Activated naive CD8-positive, alpha-beta T cell treated with anti-CD3 and anti-CD28 coated beads for 36 hours (primary cell): Measurements from ENCODE around the gene MAP3K1. TPM values are rescaled to one million over a fixed set of nuclear protein-coding genes. Genes with fewer than 3 reads are reported as not detected.
A peak's percentile ranks its signal among the peaks of the same experiment; 100 is the strongest.
"Not testable (repeated sequence)": the region's sequence is repeated elsewhere in the genome, so short reads cannot be mapped to it uniquely, and the experiment has no call there.

ENCODE experiments used
- DNase-seq: peaks from one replicate; pipeline ENCODE4 v3.0.0; 2021
- H3K27ac Mint-ChIP-seq: one replicate; pipeline ENCODE4 v1.8.0; 2022; ENCODE audit warnings: mild to moderate bottlenecking, moderate library complexity, mixed read lengths
- H3K27me3 Mint-ChIP-seq: one replicate; pipeline ENCODE4 v1.8.0; 2022; ENCODE audit warnings: mild to moderate bottlenecking, mixed read lengths
- H3K36me3 Mint-ChIP-seq: one replicate; pipeline ENCODE4 v1.8.0; 2021; ENCODE audit warnings: mild to moderate bottlenecking, mixed read lengths
- H3K4me1 Mint-ChIP-seq: one replicate; pipeline ENCODE4 v1.8.0; 2021; ENCODE audit warnings: mixed read lengths
- H3K4me3 Mint-ChIP-seq: one replicate; pipeline ENCODE4 v1.8.0; 2022; ENCODE audit warnings: mild to moderate bottlenecking, moderate library complexity, mixed read lengths
- H3K9me3 Mint-ChIP-seq: one replicate; pipeline ENCODE4 v1.8.0; 2022; ENCODE audit warnings: mixed read lengths
- total RNA-seq, 2 experiments: library from RNA; stranded (reverse); gene quantifications; one replicate each; pipeline ENCODE4 v1.2.3, GENCODE V29; 2021

The MAP3K1 gene
- total RNA-seq = 10 to 100 TPM; 10.1 to 10.6 TPM

GRCh38 chr5:56814963-56815657, at the start of gene MAP3K1:
MAP3K1 (plus strand) TSS chr5:56815549; CDS start chr5:56815574, 25 bp downstream.
- no peaks in the 10 kb centered on the region for H3K9me3 Mint-ChIP-seq
- H3K4me3 Mint-ChIP-seq = peak within 1 kb of the TSS; percentile 88
- DNase-seq = peak; percentile 77
- H3K27me3 Mint-ChIP-seq = peaks cover 3% of the 10 kb centered on the region
- peaks cover 3% of the 10 kb centered on the region for H3K36me3 Mint-ChIP-seq
- H3K4me1 Mint-ChIP-seq = peaks cover 37% of the 10 kb centered on the region
- H3K27ac Mint-ChIP-seq = peak within 1 kb of the TSS; percentile 85

DNA sequence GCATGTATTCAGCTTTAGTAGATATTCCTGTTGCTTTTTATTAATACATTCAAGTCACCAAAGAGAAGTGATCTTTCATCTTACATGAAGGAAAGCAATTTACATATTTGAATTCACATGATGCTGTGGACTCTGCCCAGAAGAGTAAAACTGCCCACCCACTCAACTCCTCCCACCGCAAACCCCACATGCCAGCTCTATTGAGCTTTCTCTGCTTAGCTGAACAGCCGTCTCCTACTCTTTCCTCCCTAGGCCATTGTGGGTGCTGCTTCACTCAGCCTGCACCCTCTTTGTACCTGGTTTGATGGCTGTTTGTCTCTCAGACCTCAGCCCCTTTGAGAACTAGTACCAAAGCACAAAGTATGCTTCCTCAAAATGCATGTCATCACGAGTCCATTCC, 48.4 kb upstream of the MAP3K1 start:
- Mint-ChIP-seq H3K27ac (no peak overlapping the region), H3K4me1 (peaks cover 5% of the 10 kb centered on the region), H3K27me3 (no peaks in the 10 kb centered on the region), H3K9me3 (no peaks in the 10 kb centered on the region), H3K36me3 (no peaks in the 10 kb centered on the region), H3K4me3 (no peak overlapping the region)
- no peak for DNase-seq

- Mint-ChIP-seq H3K9me3 (no peaks in the 10 kb centered on the region), H3K27ac (no peak overlapping the region), H3K4me1 (no peaks in the 10 kb centered on the region), H3K27me3 (no peaks in the 10 kb centered on the region), H3K36me3 (no peaks in the 10 kb centered on the region), H3K4me3 (no peak overlapping the region)
- no peak for DNase-seq
Measured at GRCh38 chr5:56769875-56770604, 45.3 kb upstream of the MAP3K1 start.

DNA sequence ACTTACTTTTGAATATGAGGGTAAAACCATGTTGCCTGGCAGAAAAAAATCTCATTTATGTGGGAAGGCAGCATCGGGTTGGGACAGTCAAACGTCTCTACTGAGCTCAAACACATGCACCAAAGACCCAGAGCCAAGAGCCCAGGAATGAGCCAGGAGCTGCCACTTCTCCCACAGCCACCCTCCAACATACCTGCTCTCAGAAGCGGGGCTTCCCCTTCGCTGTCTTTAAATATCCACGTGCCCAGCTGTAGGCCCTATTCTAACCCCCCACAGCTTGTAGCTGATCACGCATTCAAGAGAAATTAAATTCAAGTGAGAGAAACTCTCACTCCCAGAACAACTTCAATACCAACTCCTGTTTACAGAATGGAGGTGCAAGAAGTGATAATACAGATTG, 42.6 kb upstream of the MAP3K1 start:
- DNase-seq = no peak
- no peak overlapping the region for H3K27ac Mint-ChIP-seq
- H3K9me3 Mint-ChIP-seq = no peaks in the 10 kb centered on the region
- no peaks in the 10 kb centered on the region for H3K36me3 Mint-ChIP-seq
- no peaks in the 10 kb centered on the region for H3K4me1 Mint-ChIP-seq
- H3K4me3 Mint-ChIP-seq = no peak overlapping the region
- no peaks in the 10 kb centered on the region for H3K27me3 Mint-ChIP-seq

DNA sequence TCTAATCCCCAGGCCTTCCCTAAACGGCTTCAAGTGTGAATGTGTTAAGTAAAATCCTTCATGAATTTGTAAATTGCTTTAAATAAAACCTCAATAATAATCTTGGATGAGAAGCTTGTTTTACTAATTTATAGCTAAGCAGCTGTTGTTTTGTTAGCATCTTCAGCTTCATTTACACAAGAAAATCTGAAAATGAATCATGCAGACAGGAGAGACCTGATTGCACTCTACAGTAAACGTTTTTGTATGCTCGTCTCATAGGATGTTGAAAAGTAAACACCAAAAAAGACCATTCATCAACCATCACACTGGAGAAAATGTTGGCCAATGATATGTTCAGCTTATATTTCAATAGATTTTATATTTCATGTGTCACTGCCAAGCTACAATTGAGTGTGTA, 40.4 kb upstream of the MAP3K1 start:
- no peak overlapping the region for H3K4me3 Mint-ChIP-seq
- H3K27ac Mint-ChIP-seq = no peak overlapping the region
- peaks cover 7% of the 10 kb centered on the region for H3K9me3 Mint-ChIP-seq
- H3K36me3 Mint-ChIP-seq = no peaks in the 10 kb centered on the region
- no peaks in the 10 kb centered on the region for H3K4me1 Mint-ChIP-seq
- no peaks in the 10 kb centered on the region for H3K27me3 Mint-ChIP-seq
- no peak for DNase-seq

- H3K4me1 Mint-ChIP-seq, H3K36me3 Mint-ChIP-seq, DNase-seq, H3K4me3 Mint-ChIP-seq, H3K27me3 Mint-ChIP-seq, H3K27ac Mint-ChIP-seq: not testable (repeated sequence)
- H3K9me3 Mint-ChIP-seq = peaks cover 10% of the 10 kb centered on the region
Measured at GRCh38 chr5:56776212-56776846, 39.0 kb upstream of the MAP3K1 start.

DNA sequence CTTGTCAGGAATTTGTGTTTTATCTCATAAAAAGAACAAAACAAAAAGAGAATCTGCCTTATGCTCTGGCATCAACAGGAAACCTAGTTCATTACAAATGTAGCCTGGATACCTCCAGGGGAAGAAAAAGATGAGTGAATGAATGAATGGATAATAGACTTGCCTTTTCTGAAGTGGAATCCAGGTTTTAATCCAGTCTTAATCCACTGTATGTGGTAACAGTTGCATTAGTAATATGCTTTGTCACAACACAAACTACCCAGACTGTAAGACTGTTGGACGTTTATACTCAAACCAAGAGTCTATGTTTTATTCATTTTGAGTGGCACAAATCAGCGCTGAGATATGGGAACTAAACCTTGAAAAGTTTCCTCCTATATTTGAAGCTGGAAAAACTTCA, 32.1 kb upstream of the MAP3K1 start:
- H3K27me3 Mint-ChIP-seq = no peaks in the 10 kb centered on the region
- H3K9me3 Mint-ChIP-seq = peaks cover 10% of the 10 kb centered on the region
- H3K36me3 Mint-ChIP-seq = no peaks in the 10 kb centered on the region
- no peak for DNase-seq
- no peaks in the 10 kb centered on the region for H3K4me1 Mint-ChIP-seq
- no peak overlapping the region for H3K4me3 Mint-ChIP-seq
- no peak overlapping the region for H3K27ac Mint-ChIP-seq

- no peak for DNase-seq
- H3K4me1 Mint-ChIP-seq = peaks cover under 1% of the 10 kb centered on the region
- no peak overlapping the region for H3K4me3 Mint-ChIP-seq
- H3K27me3 Mint-ChIP-seq = no peaks in the 10 kb centered on the region
- no peaks in the 10 kb centered on the region for H3K36me3 Mint-ChIP-seq
- no peak overlapping the region for H3K27ac Mint-ChIP-seq
- H3K9me3 Mint-ChIP-seq = no peaks in the 10 kb centered on the region
Measured at GRCh38 chr5:56786346-56786745, 29.0 kb upstream of the MAP3K1 start.

- Mint-ChIP-seq H3K4me1 (peaks cover 3% of the 10 kb centered on the region), H3K4me3 (no peak overlapping the region), H3K27me3 (no peaks in the 10 kb centered on the region), H3K9me3 (no peaks in the 10 kb centered on the region), H3K27ac (no peak overlapping the region), H3K36me3 (no peaks in the 10 kb centered on the region)
- no peak for DNase-seq
Measured at GRCh38 chr5:56791396-56791795, 24.0 kb upstream of the MAP3K1 start.

DNA sequence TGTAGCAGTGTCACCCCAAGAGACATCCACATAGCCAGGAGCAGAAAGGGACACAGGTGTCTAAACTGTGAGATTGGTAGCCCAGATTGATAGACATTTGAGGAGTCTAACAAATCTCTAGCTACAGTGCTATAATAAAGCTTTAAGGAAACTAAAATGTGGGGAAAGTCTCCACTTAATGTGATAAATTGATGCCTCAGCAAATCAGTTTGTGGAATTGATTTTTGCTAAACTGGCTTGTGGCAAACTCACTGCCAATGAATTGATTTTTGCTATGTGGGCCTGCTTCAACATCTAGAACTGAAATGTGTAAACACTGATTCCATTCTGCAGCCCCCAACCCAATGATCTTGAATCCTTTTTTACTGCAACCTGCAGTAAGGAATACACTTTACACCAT, 16.8 kb upstream of the MAP3K1 start:
- no peak overlapping the region for H3K4me3 Mint-ChIP-seq
- DNase-seq = no peak
- peaks cover 3% of the 10 kb centered on the region for H3K4me1 Mint-ChIP-seq
- H3K27me3 Mint-ChIP-seq = no peaks in the 10 kb centered on the region
- H3K9me3 Mint-ChIP-seq = no peaks in the 10 kb centered on the region
- H3K27ac Mint-ChIP-seq = no peak overlapping the region
- no peaks in the 10 kb centered on the region for H3K36me3 Mint-ChIP-seq

DNA sequence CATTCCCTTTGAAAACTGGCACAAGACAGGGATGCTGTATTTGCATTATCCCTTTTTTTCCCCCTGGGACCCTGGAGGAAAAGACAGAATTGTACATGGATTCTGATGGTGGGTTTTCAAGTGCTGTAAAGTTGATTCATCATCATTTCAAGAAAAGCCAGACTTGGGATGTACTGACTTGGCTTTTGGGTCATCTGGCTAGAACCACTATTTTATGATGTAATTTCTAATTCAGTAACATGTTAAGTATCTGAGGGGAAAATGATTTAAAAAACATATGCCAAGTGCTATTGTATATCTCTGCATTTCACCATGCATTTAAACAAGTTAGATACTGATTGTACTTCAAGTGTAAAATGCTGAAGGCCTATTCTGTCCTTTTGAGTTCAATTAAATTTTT, 15.2 kb upstream of the MAP3K1 start:
- H3K27me3 Mint-ChIP-seq = no peaks in the 10 kb centered on the region
- no peak overlapping the region for H3K27ac Mint-ChIP-seq
- no peak overlapping the region for H3K4me3 Mint-ChIP-seq
- DNase-seq = no peak
- H3K9me3 Mint-ChIP-seq = peaks cover 2% of the 10 kb centered on the region
- H3K4me1 Mint-ChIP-seq = peaks cover 10% of the 10 kb centered on the region
- H3K36me3 Mint-ChIP-seq = no peaks in the 10 kb centered on the region

DNA sequence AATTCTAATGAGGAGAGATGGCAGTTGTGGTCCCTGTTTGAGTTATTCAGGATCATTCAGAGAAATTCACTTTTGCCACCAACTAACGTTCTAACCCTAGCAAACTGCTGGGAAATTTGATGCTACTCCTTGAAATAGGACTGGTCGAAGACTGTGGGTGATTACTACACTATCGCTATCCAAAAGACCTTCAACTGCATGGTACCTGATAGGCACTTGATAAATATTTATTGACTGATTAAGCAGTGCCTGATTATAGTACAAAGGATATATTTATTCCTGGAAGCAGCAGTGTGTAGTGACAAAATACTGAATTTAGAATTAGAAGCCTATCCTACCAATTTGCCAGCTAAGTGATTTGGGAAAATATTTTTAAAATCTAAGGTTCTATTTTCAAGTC, 14.1 kb upstream of the MAP3K1 start:
- H3K36me3 Mint-ChIP-seq = no peaks in the 10 kb centered on the region
- H3K4me1 Mint-ChIP-seq = peaks cover 10% of the 10 kb centered on the region
- no peak overlapping the region for H3K4me3 Mint-ChIP-seq
- no peak for DNase-seq
- peaks cover 2% of the 10 kb centered on the region for H3K9me3 Mint-ChIP-seq
- H3K27ac Mint-ChIP-seq = no peak overlapping the region
- H3K27me3 Mint-ChIP-seq = no peaks in the 10 kb centered on the region

- H3K27me3 Mint-ChIP-seq = no peaks in the 10 kb centered on the region
- H3K9me3 Mint-ChIP-seq = peaks cover 2% of the 10 kb centered on the region
- no peak for DNase-seq
- no peak overlapping the region for H3K4me3 Mint-ChIP-seq
- H3K27ac Mint-ChIP-seq = no peak overlapping the region
- H3K4me1 Mint-ChIP-seq = peaks cover 10% of the 10 kb centered on the region
- H3K36me3 Mint-ChIP-seq = no peaks in the 10 kb centered on the region
Measured at GRCh38 chr5:56802205-56802604, 13.1 kb upstream of the MAP3K1 start.

DNA sequence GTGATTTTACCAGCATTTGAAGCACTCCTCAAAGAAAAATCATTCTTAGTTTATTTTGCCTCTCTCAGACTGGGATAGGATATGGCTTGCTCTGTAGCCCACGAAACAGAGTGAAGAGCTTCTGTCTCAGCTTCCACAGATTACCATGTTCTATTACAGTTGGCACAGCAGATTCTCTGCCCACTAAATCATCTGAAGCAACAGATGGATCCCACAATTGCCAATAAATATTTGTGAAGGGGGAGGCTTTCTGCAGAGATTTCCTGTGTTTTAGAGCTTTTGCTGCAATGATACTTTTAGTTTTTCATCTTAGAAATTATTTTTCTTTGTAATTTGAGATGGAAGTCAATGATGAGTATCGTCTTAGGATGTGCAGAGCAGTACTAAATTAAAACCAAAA, 12.3 kb upstream of the MAP3K1 start:
- no peaks in the 10 kb centered on the region for H3K27me3 Mint-ChIP-seq
- peaks cover 2% of the 10 kb centered on the region for H3K9me3 Mint-ChIP-seq
- H3K4me3 Mint-ChIP-seq = no peak overlapping the region
- DNase-seq = no peak
- H3K27ac Mint-ChIP-seq = no peak overlapping the region
- H3K4me1 Mint-ChIP-seq = peaks cover 17% of the 10 kb centered on the region
- H3K36me3 Mint-ChIP-seq = no peaks in the 10 kb centered on the region

DNA sequence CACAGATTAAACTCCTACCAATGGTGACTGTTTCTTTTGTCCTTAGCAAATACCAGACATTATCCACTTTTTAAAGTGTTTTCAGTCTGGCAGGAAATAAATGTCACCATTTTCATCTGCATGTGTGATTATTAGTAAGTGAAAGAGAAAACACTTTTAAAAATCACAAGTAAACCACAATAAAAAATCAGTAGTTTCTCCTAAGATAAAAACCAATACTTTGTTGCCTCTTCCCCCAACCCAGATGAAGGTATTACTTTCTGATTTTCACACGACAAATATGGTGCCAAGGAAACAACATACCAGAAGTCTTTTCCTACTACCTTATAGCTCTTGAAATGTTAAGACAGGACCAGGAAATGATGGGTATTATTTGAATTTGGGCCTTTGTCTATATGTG, 11.5 kb upstream of the MAP3K1 start:
- H3K36me3 Mint-ChIP-seq = no peaks in the 10 kb centered on the region
- peaks cover 2% of the 10 kb centered on the region for H3K9me3 Mint-ChIP-seq
- no peak for DNase-seq
- H3K27ac Mint-ChIP-seq = no peak overlapping the region
- no peaks in the 10 kb centered on the region for H3K27me3 Mint-ChIP-seq
- peaks cover 19% of the 10 kb centered on the region for H3K4me1 Mint-ChIP-seq
- H3K4me3 Mint-ChIP-seq = no peak overlapping the region
